NCI-H1105 treated with DMSO at 0.1 percent for 48 hours (cell line): Measurements from ENCODE around the gene CAPG.
A peak's percentile ranks its signal among the peaks of the same experiment; 100 is the strongest.

Experiments
- DNase-seq: peaks from one replicate; lab custom pipeline; 2025; lab: John Stamatoyannopoulos, UW

Gene CAPG

GRCh38 chr2:85438201-85439024 lies 28.2 kb upstream of the CAPG start:
- no peak for DNase-seq

GRCh38 chr2:85437488-85438200 lies 27.5 kb upstream of the CAPG start:
- DNase-seq = peak; percentile 73

- DNase-seq = no peak
Measured at GRCh38 chr2:85436836-85437487, 26.8 kb upstream of the CAPG start.

GRCh38 chr2:85435981-85436835 lies 26.0 kb upstream of the CAPG start:
- no peak for DNase-seq

GRCh38 chr2:85435220-85435958 lies 25.2 kb upstream of the CAPG start:
- DNase-seq = no peak

GRCh38 chr2:85434696-85435095 lies 24.5 kb upstream of the CAPG start:
- DNase-seq = no peak

GRCh38 chr2:85433511-85434089 lies 23.4 kb upstream of the CAPG start:
- peak; percentile 15 for DNase-seq

GRCh38 chr2:85431570-85432205 lies 21.5 kb upstream of the CAPG start:
- no peak for DNase-seq

- no peak for DNase-seq
Measured at GRCh38 chr2:85430752-85431569, 20.8 kb upstream of the CAPG start.

GRCh38 chr2:85429924-85430289 lies 19.7 kb upstream of the CAPG start:
- DNase-seq = no peak

- DNase-seq = no peak
Measured at GRCh38 chr2:85429213-85429923, 19.2 kb upstream of the CAPG start.

GRCh38 chr2:85428343-85428881 lies 18.2 kb upstream of the CAPG start:
- DNase-seq = no peak

GRCh38 chr2:85427300-85427835 lies 17.2 kb upstream of the CAPG start:
- DNase-seq = no peak

GRCh38 chr2:85425588-85425987 lies 15.4 kb upstream of the CAPG start:
- DNase-seq = no peak

GRCh38 chr2:85423525-85423924 lies 13.4 kb upstream of the CAPG start:
- no peak for DNase-seq

GRCh38 chr2:85422072-85422457 lies 11.9 kb upstream of the CAPG start:
- DNase-seq = no peak

GRCh38 chr2:85421260-85422071 lies 11.3 kb upstream of the CAPG start:
- DNase-seq = no peak
